Keratinocyte (primary cell): ENCODE results near the gene CCDC34. TPM values are rescaled to one million over a fixed set of nuclear protein-coding genes. Genes with fewer than 3 reads are reported as not detected.
"Not testable (repeated sequence)": the region's sequence is repeated elsewhere in the genome, so short reads cannot be mapped to it uniquely, and the experiment has no call there.

Source experiments
- DNase-seq: peaks from one replicate; pipeline ENCODE4 v3.0.0-alpha.2; 2011; ENCODE audit warnings: low read depth, missing footprints, low spot score
- FAIRE-seq: peaks from 2 replicates; lab custom pipeline; 2011; peaks lifted over from hg19 to GRCh38; lab: Jason Lieb, UNC
- H2AFZ ChIP-seq: 2 replicates; pipeline ENCODE4 v1.6.0; 2012; ENCODE audit warnings: low read length, control low read depth, inconsistent platforms; ENCODE audit not compliant: control insufficient read depth
- H3K27ac ChIP-seq: 2 replicates; pipeline ENCODE4 v1.5.1; 2011; ENCODE audit warnings: low read length; ENCODE audit not compliant: control insufficient read depth, insufficient read depth
- H3K27me3 ChIP-seq: 3 replicates; pipeline ENCODE4 v1.6.0; 2011; ENCODE audit warnings: low read length; ENCODE audit not compliant: control insufficient read depth, insufficient read depth; ENCODE audit errors: extremely low read depth
- H3K36me3 ChIP-seq, 2 experiments: 2 replicates in 1 of 2; 3 replicates in 1 of 2; pipeline ENCODE4 v1.5.1; 2011; ENCODE audit warnings: low read length in 2 of 2, mild to moderate bottlenecking in 1 of 2; ENCODE audit not compliant: control insufficient read depth in 2 of 2, insufficient read depth in 2 of 2; ENCODE audit errors: extremely low read depth in 1 of 2
- H3K4me1 ChIP-seq: 3 replicates; pipeline ENCODE4 v1.5.1; 2011; ENCODE audit warnings: low read length; ENCODE audit not compliant: control insufficient read depth, insufficient read depth; ENCODE audit errors: extremely low read depth
- H3K4me2 ChIP-seq: 3 replicates; pipeline ENCODE4 v1.6.0; 2011; ENCODE audit warnings: low read depth, low read length; ENCODE audit not compliant: control insufficient read depth, insufficient read depth; ENCODE audit errors: extremely low read depth
- H3K4me3 ChIP-seq, 3 experiments: fragments of 200-600 bp in 1 of 3; sonication (generic) in 1 of 3; 2 replicates in 2 of 3; 3 replicates in 1 of 3; pipeline ENCODE4 v1.5.1; 2011 to 2016; ENCODE audit warnings: low read length in 3 of 3, mild to moderate bottlenecking in 3 of 3, control low read depth in 2 of 3, inconsistent platforms in 1 of 3, low read depth in 1 of 3, mixed read lengths in 1 of 3, mixed run types in 1 of 3, moderate library complexity in 1 of 3; ENCODE audit not compliant: control insufficient read depth in 2 of 3, insufficient read depth in 2 of 3; ENCODE audit errors: extremely low read depth in 1 of 3
- H3K79me2 ChIP-seq: 2 replicates; pipeline ENCODE4 v1.6.0; 2012; ENCODE audit warnings: low read length; ENCODE audit not compliant: control insufficient read depth, insufficient read depth
- H3K9ac ChIP-seq: 3 replicates; pipeline ENCODE4 v1.6.0; 2011; ENCODE audit warnings: low read length; ENCODE audit not compliant: control insufficient read depth, insufficient read depth; ENCODE audit errors: extremely low read depth
- H3K9me1 ChIP-seq: 3 replicates; pipeline ENCODE4 v1.6.0; 2011; ENCODE audit warnings: low read length; ENCODE audit not compliant: control insufficient read depth, insufficient read depth; ENCODE audit errors: extremely low read depth
- H3K9me3 ChIP-seq: 2 replicates; pipeline ENCODE4 v1.5.1; 2012; ENCODE audit warnings: low read depth, low read length; ENCODE audit not compliant: control insufficient read depth
- H4K20me1 ChIP-seq: 3 replicates; pipeline ENCODE4 v1.6.0; 2011; ENCODE audit warnings: low read length; ENCODE audit not compliant: control insufficient read depth, insufficient read depth; ENCODE audit errors: extremely low read depth
- CTCF ChIP-seq, 3 experiments: IDR thresholded peaks in 1 of 3; conservative IDR thresholded peaks in 1 of 3; optimal IDR thresholded peaks in 1 of 3; 2 replicates in 2 of 3; 3 replicates in 1 of 3; pipeline versions ENCODE3 to v1.5.1; 2011; ENCODE audit warnings: low read length in 3 of 3, mild to moderate bottlenecking in 3 of 3, moderate library complexity in 2 of 3, control low read depth in 1 of 3, inconsistent platforms in 1 of 3; ENCODE audit not compliant: insufficient read depth in 2 of 3; ENCODE audit errors: extremely low read depth in 1 of 3
- EZH2 ChIP-seq: IDR thresholded peaks from one replicate; pipeline ENCODE4 v1.6.1; 2012; ENCODE audit warnings: inconsistent platforms, mild to moderate bottlenecking, low read length, moderate library complexity
- dilution Hi-C: fragments of 300-500 bp; cut with MboI; formaldehyde crosslinking; loops from one replicate; pipeline ENCODE4 v1.7.0; 2020; ENCODE audit warnings: low sequenced_read_pairs; ENCODE audit not compliant: extremely low pct_ligation_motif_present
- polyA plus RNA-seq, 5 experiments: library from polyadenylated mRNA; depleted of rRNA in 3 of 5; stranded (reverse) in 3 of 5; stranded (forward) in 1 of 5; unstranded in 1 of 5; fragments of >200 nt; gene quantifications; 1 replicate in 1 of 5; 2 replicates in 3 of 5; 3 replicates in 1 of 5; pipeline versions ENCODE4 v1.2.1 to v1.2.3, GENCODE V29; 2011 to 2012; ENCODE audit warnings: missing spikeins in 2 of 5, low read depth in 1 of 5, low replicate concordance in 1 of 5

The CCDC34 gene
- polyA plus RNA-seq, 1 donor (not counting 4 experiments of a cell fraction or from before 2014, with no cell fraction given): 4.2 TPM

- H4K20me1 ChIP-seq: no peaks in the 10 kb centered on the region
- dilution Hi-C loops: no loop called here
- no peak overlapping the region for H2AFZ ChIP-seq
- no peak overlapping the region for H3K4me3 ChIP-seq
- DNase-seq (no peak), FAIRE-seq (no peak)
- no peaks in the 10 kb centered on the region for H3K27me3 ChIP-seq
- no peak overlapping the region for H3K27ac ChIP-seq
- H3K36me3 ChIP-seq: no peaks in the 10 kb centered on the region
- H3K9ac ChIP-seq: no peak overlapping the region
- peaks cover 6% of the 10 kb centered on the region for H3K4me1 ChIP-seq
- H3K9me1 ChIP-seq: no peaks in the 10 kb centered on the region
- H3K4me2 ChIP-seq: no peak overlapping the region
- no peaks in the 10 kb centered on the region for H3K79me2 ChIP-seq
- TF ChIP-seq EZH2 (no peak), CTCF (optimal IDR thresholded peaks at IDR 0.05 in 1 of 3, IDR thresholded peaks at IDR 0.05 in 1 of 3, conservative IDR thresholded peaks at IDR 0.05 in 1 of 3; ENCODE audit: extremely low read depth in 1 of 3, insufficient read depth in 2 of 3, low read length in 3 of 3) (no peak)
- no peaks in the 10 kb centered on the region for H3K9me3 ChIP-seq
These were observed 34.4 kb downstream of the CCDC34 start for GRCh38 chr11:27328614-27329013.

GRCh38 chr11:27327064-27327463 is 36.0 kb downstream of the CCDC34 start:
- H3K27ac ChIP-seq, dilution Hi-C loops, FAIRE-seq: not testable (repeated sequence)

GRCh38 chr11:27322196-27322595 is 40.8 kb downstream of the CCDC34 start:
- H3K9ac ChIP-seq, H3K4me3 ChIP-seq, H3K4me2 ChIP-seq, H3K27me3 ChIP-seq, H2AFZ ChIP-seq, dilution Hi-C loops, FAIRE-seq, H3K27ac ChIP-seq, H3K4me1 ChIP-seq, H3K36me3 ChIP-seq, H3K9me1 ChIP-seq, H3K79me2 ChIP-seq, H3K9me3 ChIP-seq, DNase-seq, H4K20me1 ChIP-seq: not testable (repeated sequence)

More at GRCh38 chr11:27327064-27327463, 36.0 kb downstream of the CCDC34 start:
- not testable (repeated sequence) for H3K4me1 ChIP-seq, DNase-seq, H3K9me3 ChIP-seq, H3K4me2 ChIP-seq, H3K9me1 ChIP-seq, H3K79me2 ChIP-seq, H3K27me3 ChIP-seq, H4K20me1 ChIP-seq, H3K9ac ChIP-seq, H3K36me3 ChIP-seq, H3K4me3 ChIP-seq, H2AFZ ChIP-seq

- H4K20me1 ChIP-seq, DNase-seq, H3K27ac ChIP-seq, H3K9me1 ChIP-seq, H2AFZ ChIP-seq, H3K27me3 ChIP-seq, FAIRE-seq, H3K4me2 ChIP-seq, H3K79me2 ChIP-seq, dilution Hi-C loops, H3K9me3 ChIP-seq, H3K36me3 ChIP-seq, H3K4me1 ChIP-seq, H3K4me3 ChIP-seq, H3K9ac ChIP-seq: not testable (repeated sequence)
These were observed 41.7 kb downstream of the CCDC34 start for GRCh38 chr11:27321340-27321739.
